Measurements from ENCODE around the gene RAPGEF2.

- TF ChIP-seq CTCF (IDR thresholded peaks at IDR 0.05 in 8 of 11, conservative IDR thresholded peaks at IDR 0.05 in 3 of 11) (no peak), POLR2AphosphoS5 (IDR thresholded peaks at IDR 0.05) (no peak), POLR2A (IDR thresholded peaks at IDR 0.05) (no peak)
Measured at GRCh38 chr4:159188646-159189045, 85.8 kb downstream of the RAPGEF2 start.

Data from spleen (tissue), 7 donors.